DLD1 (cell line): ENCODE data around the gene RIPPLY1.

Experiments
- in situ Hi-C: cut with HindIII; loops from 2 replicates; pipeline ENCODE4 v1.10.0; 2017; ENCODE audit warnings: low sequenced_read_pairs

RIPPLY1 gene

GRCh38 chrX:106862972-106863688, 40.0 kb downstream of the RIPPLY1 start:
- in situ Hi-C loops = no loop called here
